ENCODE data around the gene CCL16. TPM values are rescaled to one million over a fixed set of nuclear protein-coding genes. Genes with fewer than 3 reads are reported as not detected.
A peak's percentile ranks its signal among the peaks of the same experiment; 100 is the strongest.
"Not testable (repeated sequence)": the region's sequence is repeated elsewhere in the genome, so short reads cannot be mapped to it uniquely, and the experiment has no call there.

Gene CCL16
- total and polyA plus RNA-seq, 7 donors = 0.04 TPM; not detected in 6

DNA sequence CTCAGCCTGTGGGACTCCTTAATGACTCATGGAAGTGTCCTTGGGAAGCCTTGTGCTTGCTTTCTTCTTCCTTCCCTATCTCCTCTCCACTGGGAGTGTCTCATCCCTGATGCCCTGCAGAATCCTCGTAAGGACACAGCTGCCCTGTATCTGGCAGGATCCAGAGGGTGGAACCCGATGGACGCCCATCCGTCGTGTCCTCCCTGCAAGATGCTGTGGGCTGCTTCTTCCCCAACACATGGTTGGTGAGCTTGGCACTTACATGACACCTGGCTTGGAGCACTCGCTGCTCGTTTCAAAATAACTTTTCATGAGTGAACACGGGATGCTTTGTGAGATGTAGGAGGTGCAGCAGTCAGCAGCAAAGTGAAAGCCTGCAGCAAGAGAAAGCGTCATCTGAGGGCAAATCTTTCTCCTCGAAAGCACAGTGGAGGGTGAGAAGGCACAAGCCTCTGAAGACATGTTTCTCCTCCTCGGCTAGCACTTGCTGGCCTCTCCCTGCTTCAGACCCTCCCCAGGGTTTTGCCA is 16.8 kb upstream of the CCL16 start:
- no peak overlapping the region for H3K27ac ChIP-seq
- H3K36me3 ChIP-seq (ENCODE audit: insufficient read depth in 1 of 2, low read depth in 1 of 2) = no peaks in the 10 kb centered on the region
- DNase-seq (no peak), ATAC-seq (no peak)
- WGBS, 3 donors = 67 to 74% (median 68%) methylated on average over 11 of the region's 11 CpGs
- no peaks in the 10 kb centered on the region for H3K4me1 ChIP-seq
- H3K4me3 ChIP-seq = no peak overlapping the region
- no peaks in the 10 kb centered on the region for H3K9me3 ChIP-seq
- H3K27me3 ChIP-seq (ENCODE audit: insufficient read depth in 3 of 3, low read length in 2 of 3) = no peaks in the 10 kb centered on the region
- intact Hi-C loops (cut with DNase I) = no loop called here
- TF ChIP-seq, protein P1, sequence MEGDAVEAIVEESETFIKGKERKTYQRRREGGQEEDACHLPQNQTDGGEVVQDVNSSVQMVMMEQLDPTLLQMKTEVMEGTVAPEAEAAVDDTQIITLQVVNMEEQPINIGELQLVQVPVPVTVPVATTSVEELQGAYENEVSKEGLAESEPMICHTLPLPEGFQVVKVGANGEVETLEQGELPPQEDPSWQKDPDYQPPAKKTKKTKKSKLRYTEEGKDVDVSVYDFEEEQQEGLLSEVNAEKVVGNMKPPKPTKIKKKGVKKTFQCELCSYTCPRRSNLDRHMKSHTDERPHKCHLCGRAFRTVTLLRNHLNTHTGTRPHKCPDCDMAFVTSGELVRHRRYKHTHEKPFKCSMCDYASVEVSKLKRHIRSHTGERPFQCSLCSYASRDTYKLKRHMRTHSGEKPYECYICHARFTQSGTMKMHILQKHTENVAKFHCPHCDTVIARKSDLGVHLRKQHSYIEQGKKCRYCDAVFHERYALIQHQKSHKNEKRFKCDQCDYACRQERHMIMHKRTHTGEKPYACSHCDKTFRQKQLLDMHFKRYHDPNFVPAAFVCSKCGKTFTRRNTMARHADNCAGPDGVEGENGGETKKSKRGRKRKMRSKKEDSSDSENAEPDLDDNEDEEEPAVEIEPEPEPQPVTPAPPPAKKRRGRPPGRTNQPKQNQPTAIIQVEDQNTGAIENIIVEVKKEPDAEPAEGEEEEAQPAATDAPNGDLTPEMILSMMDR (IDR thresholded peaks at IDR 0.05) = no peak

DNA sequence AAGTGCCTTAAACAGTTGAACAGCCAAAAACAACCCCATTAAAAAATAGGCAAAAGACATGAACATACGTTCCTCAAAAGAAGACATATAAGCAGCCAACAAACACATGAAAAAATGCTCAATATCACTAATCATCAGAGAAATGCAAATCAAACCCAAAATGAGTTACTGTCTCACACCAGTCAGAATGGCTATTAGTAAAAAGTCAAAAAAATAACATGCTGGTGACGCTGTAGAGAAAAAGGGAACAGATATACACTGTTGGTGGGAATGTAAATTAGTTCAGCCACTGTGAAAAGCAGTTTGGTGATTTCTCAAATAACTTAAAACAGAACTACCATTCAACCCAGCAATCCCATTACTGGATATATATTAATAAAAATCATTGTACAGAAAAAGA is 14.0 kb upstream of the CCL16 start:
- intact Hi-C loops (cut with DNase I); H3K9me3 ChIP-seq; H3K27me3 ChIP-seq (ENCODE audit: insufficient read depth in 3 of 3, low read length in 2 of 3); H3K27ac ChIP-seq; H3K4me3 ChIP-seq; H3K36me3 ChIP-seq (ENCODE audit: insufficient read depth in 1 of 2, low read depth in 1 of 2); H3K4me1 ChIP-seq; ATAC-seq; DNase-seq: not testable (repeated sequence)
- 81 to 90% (median 85%) methylated on average over 2 of the region's 2 CpGs for WGBS, 3 donors

DNA sequence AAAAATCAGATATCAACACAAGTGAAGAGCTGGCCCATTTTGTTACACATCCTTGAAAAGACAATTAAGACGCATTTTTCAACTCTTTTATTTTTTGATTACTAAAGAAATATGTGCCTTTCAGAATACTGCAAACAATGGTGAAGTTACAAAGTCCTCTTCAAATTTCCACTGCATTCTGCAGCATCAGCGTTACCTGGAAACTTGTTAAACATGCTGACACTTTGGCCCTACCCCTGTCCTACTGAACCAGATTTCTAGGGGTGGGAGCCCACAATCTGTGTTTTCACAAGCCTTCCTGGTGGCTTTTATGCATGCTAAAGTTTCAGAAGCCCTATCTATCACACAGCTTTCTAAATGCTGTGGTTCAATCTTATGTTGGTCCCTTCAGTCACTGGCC is 9.8 kb upstream of the CCL16 start:
- Histone ChIP-seq H3K4me1 (no peaks in the 10 kb centered on the region), H3K4me3 (no peak overlapping the region), H3K9me3 (peaks cover 6% of the 10 kb centered on the region), H3K27ac (no peak overlapping the region), H3K27me3 (ENCODE audit: insufficient read depth in 3 of 3, low read length in 2 of 3) (no peaks in the 10 kb centered on the region), H3K36me3 (ENCODE audit: insufficient read depth in 1 of 2, low read depth in 1 of 2) (no peaks in the 10 kb centered on the region)
- intact Hi-C loops (cut with DNase I) = no loop called here
- ATAC-seq (no peak), DNase-seq (no peak)
- 86 to 89% (median 87%) methylated on average over 2 of the region's 2 CpGs for WGBS, 3 donors
- TF ChIP-seq, protein P1 (IDR thresholded peaks at IDR 0.05) = no peak

DNA sequence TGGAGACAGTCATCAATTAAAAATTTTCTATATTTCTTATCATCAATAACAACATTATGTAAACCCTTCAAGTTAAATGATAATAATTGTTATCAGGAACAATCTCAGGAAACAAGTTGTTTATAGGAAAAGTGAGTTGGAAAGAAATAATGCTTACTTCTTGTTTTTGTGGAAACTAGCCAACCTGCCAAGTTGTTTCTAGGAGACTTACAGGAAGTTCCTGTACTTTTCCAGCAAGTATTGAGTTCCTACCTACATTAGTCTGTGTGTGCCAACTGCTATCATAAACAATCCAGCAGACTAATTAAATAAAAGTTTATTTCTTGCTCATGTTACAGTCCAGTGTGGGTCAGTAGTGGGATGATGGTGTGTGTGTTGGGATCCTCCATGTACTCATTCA is 6.9 kb upstream of the CCL16 start:
- peaks cover 6% of the 10 kb centered on the region for H3K9me3 ChIP-seq
- no peak for ATAC-seq
- no peaks in the 10 kb centered on the region for H3K36me3 ChIP-seq (ENCODE audit: insufficient read depth in 1 of 2, low read depth in 1 of 2)
- no peaks in the 10 kb centered on the region for H3K4me1 ChIP-seq
- no peak overlapping the region for H3K27ac ChIP-seq
- no peak for DNase-seq
- H3K4me3 ChIP-seq = no peak overlapping the region
- intact Hi-C loops (cut with DNase I) = no loop called here
- TF ChIP-seq, protein P1 (IDR thresholded peaks at IDR 0.05) = no peak
- peaks cover 0 to 2% (median 0%) of the 10 kb centered on the region in 3 donors for H3K27me3 ChIP-seq (ENCODE audit: insufficient read depth in 3 of 3, low read length in 2 of 3)

DNA sequence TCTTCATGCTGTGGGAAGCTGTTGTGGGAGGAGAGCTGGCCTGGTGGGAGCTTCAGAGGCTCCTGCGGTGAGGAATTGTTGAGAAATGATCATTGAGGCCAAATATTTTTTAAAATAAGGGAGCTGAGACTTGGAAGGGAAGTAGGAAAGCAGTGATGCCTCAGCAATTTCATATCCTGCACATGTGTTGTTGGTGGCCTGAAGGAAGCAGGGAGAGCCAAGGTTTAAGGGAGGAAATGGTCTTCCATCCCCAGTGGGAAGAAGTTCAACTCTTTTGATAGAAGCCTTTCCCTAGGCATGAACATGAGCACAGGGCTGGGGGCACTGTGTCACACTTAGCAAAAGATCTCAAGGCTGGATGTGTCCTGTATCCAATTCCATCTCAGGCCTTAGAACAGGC is 5.3 kb upstream of the CCL16 start, which contains the start of gene CCL14:
Gene CCL14 (minus strand): TSS at position 87 of the 400 bp plus-strand sequence. CDS start 80 bp downstream, at position 7.
- Histone ChIP-seq H3K27ac (no peak within 1 kb of the TSS), H3K9me3 (peaks cover 6% of the 10 kb centered on the region), H3K27me3 (ENCODE audit: insufficient read depth in 3 of 3, low read length in 2 of 3) (peaks cover 0 to 2% (median 0%) of the 10 kb centered on the region in 3 donors), H3K4me3 (peak within 1 kb of the TSS; percentile 2), H3K4me1 (no peaks in the 10 kb centered on the region), H3K36me3 (ENCODE audit: insufficient read depth in 1 of 2, low read depth in 1 of 2) (no peaks in the 10 kb centered on the region)
- TF ChIP-seq, protein P1 (IDR thresholded peaks at IDR 0.05) = no peak
- ATAC-seq (no peak), DNase-seq (no peak)
- intact Hi-C loops (cut with DNase I) = no loop called here
- 44 to 75% (median 57%) methylated on average over 1 of the region's 1 CpG for WGBS, 3 donors

Data from psoas muscle (tissue), 8 donors.